Head of caudate nucleus (tissue), 42 donors: ENCODE data around the gene PKLR.
"Not testable (repeated sequence)": the region's sequence is repeated elsewhere in the genome, so short reads cannot be mapped to it uniquely, and the experiment has no call there.

Source experiments
- DNase-seq, 42 donors: peaks; one replicate each; pipeline versions ENCODE4 v3.0.0 to v3.0.0-alpha.2; 2020 to 2021; ENCODE audit warnings: mixed read lengths in 7 of 42
- intact Hi-C: fragments of 100-400 bp; cut with DNase I; formaldehyde crosslinking; loops from one replicate; pipeline ENCODE4 v1.15.0; 2022

PKLR gene

DNA sequence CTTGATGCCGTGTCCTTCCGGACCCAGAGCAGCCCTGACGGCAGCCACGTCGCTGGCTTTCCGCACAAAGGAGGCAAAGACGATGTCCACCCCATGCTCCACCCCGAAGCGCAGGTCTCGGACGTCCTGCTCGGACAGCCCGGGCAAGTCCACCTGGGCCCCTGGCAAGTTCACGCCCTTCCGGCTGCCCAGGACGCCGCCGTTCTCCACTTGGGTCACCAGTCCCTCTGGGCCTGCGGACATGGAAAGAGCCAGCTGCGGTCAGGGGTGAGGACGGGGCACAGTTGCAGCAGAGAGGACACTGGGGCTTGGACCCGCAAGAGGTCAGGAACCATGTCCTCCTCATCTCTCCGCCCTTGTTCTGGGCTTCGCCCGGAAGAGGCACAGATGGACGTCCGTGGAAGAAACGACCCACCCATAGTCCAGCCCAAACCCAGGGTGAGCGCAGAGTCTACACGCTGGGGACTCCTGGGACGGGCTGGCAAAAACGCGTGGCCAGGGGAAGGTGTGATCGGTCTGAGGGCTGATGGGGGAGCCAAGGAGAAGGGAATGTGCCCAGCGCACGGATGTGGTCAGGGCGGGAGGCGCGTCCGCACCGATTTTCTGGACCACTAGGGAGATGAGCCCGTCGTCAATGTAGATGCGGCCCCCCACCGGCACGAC lies 6.6 kb downstream of the PKLR start:
- intact Hi-C loops, result no loop called here

GRCh38 chr1:155293086-155293749 lies 8.0 kb downstream of the PKLR start:
- no peak for DNase-seq
- intact Hi-C loops, result no loop called here

More for the DNA sequence above, 6.6 kb downstream of the PKLR start:
- DNase-seq, result no peak

DNA sequence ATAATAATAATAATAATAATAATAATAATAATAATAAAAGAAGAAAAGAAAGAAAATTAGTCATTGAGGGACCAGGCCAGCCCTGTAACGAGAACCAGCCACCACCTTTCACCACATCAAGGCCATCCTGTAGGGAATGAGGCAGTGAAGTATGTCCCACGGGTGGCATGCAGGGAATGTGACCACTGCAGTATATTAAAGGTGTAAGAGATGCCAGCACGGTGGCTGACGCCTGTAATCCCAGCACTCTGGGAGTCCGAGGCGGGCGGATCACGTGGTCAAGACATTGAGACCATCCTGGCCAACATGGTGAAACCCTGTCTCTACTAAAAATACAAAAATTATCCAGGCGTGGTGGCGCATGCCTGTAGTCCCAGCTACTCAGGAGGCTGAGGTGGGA lies 10.2 kb downstream of the PKLR start:
- intact Hi-C loops, DNase-seq: not testable (repeated sequence)

DNA sequence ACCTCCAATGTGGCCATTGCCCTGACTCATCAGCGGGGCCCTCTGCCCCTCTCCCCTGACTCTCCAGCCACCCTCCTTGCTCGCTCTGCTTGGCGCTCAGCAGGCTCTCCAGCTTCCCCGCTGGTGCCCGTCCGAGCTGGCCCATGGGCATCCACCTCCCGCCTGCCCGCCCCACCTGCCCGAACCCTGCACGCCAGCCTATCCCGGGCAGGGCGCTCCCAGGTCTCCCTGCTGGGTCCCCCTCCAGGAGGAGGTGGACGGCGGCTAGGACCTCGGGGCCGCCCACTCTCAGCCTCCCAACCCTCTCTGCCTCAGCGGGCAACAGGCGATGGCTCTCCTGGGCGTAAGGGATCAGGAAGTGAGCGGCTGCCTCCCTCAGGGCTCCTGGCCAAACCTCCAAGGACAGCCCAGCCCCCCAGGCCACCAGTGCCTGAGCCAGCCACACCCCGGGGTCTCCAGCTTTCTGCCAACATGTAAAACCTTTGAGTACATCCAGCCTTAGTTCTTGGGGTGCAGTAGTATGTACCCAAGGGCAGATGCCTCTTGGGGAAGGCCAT lies 13.2 kb downstream of the PKLR start:
- intact Hi-C loops, result no loop called here
- no peak for DNase-seq

DNA sequence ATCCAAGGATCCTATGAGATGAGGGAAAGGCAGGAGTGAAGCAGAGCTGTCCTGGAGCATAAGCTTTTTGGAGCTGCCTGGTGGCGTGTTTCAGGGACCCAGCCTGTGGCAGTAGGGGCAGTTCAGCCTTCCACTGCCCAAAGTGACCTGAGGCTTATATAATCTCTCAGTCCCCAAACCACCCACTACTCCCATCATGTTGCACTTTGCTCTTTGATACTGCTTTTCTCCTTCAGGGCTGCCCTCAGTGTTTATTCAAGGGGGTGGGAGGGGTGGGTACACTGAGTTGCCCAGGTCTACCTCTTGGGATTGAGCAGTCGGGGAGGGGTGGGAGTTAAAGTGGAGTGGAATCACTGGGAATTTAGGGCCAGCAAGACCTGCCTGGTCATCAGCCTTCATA lies 14.7 kb downstream of the PKLR start:
- intact Hi-C loops, result no loop called here
- no peak for DNase-seq

GRCh38 chr1:155285631-155286044 lies 15.6 kb downstream of the PKLR start:
- DNase-seq, result no peak
- intact Hi-C loops, result no loop called here

DNA sequence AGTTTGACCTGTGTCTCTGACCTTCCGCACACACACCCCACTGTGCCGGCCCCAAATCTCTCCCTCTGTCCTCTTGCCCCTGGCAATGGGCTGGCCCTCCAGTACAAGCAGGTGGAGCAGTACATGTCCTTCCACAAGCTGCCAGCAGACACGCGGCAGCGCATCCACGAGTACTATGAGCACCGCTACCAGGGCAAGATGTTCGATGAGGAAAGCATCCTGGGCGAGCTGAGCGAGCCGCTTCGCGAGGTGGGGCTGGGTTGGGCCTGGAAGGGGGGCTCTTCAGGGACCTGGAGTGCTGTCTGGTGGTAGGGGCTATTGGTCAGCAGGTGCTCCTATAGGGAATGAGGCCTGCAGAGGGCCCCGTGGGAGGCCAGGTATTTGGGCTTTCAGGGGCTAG lies 16.2 kb downstream of the PKLR start:
- intact Hi-C loops, result no loop called here
- DNase-seq, result no peak

GRCh38 chr1:155284476-155284875 lies 16.8 kb downstream of the PKLR start:
- no peak for DNase-seq
- intact Hi-C loops, result no loop called here

DNA sequence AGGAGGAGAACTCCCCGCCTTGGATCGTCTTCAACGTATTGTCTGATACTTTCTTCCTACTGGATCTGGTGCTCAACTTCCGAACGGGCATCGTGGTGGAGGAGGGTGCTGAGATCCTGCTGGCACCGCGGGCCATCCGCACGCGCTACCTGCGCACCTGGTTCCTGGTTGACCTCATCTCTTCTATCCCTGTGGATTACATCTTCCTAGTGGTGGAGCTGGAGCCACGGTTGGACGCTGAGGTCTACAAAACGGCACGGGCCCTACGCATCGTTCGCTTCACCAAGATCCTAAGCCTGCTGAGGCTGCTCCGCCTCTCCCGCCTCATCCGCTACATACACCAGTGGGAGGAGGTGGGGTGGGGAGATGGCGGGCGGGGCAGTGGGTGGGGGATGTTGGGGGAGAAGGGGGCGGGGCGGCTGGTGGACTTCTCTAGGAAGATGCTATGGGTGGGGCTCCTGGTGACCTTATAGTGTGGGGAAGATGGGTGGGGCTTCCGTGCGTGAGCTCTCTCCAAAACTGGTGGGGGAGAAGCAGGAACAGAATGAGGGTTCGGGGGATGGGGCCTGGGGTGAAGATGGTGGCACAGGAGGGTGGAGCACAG lies 18.6 kb downstream of the PKLR start:
- intact Hi-C loops, result no loop called here
- no peak for DNase-seq

- peak in 3 of 42 donors; percentile 8 to 34 (median 9) for DNase-seq
- intact Hi-C loops, result loop anchor here (5.0 kb wide), 1 partner anchor 43 kb away; the partner anchor contains the start of gene RUSC1
Observed at GRCh38 chr1:155279268-155279667, 22.0 kb downstream of the PKLR start.

- intact Hi-C loops, result loop anchor here (5.0 kb wide), 1 partner anchor 44 kb away; the partner anchor contains the start of gene RUSC1
- peak in 15 of 42 donors; percentile 3 to 49 (median 18) for DNase-seq
Observed at GRCh38 chr1:155278689-155279160, 22.5 kb downstream of the PKLR start.

- DNase-seq, result peak in 40 of 42 donors; percentile 15 to 79 (median 48)
- intact Hi-C loops, result loop anchor here (5.0 kb wide), 1 partner anchor 44 kb away; the partner anchor contains the start of gene RUSC1
Observed at GRCh38 chr1:155277902-155278688, 23.1 kb downstream of the PKLR start.

- DNase-seq, result peak; percentile 96 to 100 (median 99)
- intact Hi-C loops, result loop anchor here (5.0 kb wide), 1 partner anchor 45 kb away; the partner anchor contains the start of gene RUSC1
Observed at GRCh38 chr1:155277070-155277901, 24.0 kb downstream of the PKLR start, which contains the start of gene HCN3. TSS of gene HCN3 (plus strand) at chr1:155277463. CDS start at chr1:155277591, 128 bp downstream.

DNA sequence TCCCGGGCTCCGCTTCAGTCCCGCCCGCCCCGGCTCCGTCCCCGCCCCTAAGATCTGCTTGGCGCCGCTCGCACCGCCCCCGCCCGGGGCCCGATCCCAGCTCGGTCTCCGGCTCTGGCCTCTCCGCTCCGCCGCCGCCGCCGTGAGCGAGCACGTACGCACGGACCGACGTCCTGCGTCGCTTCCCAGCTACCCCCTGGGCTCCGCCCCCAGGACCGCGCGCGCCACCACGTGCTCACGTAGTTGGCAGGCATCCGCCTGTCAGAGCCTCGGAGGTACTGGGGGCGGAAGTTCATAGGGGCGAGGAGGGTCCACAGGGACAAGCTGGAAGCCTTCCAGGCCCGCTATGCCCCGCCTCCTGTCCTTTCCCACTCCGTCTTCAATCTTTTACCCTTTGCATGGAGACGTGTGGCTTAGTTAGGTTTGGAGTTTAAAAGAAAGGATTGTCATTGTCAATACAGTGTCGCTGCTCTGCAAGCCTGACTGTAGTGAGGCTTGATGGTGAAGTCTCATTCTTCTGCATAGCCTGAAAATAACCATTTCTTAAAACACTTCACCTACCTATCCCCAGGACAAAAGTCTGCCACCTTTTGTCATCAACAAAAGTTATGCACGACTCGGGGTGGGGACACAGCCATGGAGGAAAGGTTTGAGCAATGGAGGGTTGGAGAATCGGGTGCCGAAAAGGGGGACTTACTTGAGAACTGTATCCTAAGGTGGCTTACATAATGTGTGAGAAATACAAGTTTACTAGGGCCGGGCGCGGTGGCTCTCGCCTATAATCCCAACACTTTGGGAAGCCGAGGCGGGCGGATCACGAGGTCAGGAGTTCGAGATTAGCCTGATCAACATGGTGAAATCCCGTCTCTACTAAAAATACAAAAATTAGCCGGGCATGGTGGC lies 27.6 kb downstream of the PKLR start, which contains the start of gene CLK2:
CLK2 (minus strand) TSS at position 162 of the 903 bp plus-strand sequence. CDS start 2,527 bp downstream, outside the sequence.
- DNase-seq, result peak; percentile 85 to 98 (median 97)
- intact Hi-C loops, result no loop called here

- intact Hi-C loops, result no loop called here
- peak in 4 of 42 donors; percentile 29 to 46 (median 34) for DNase-seq
Observed at GRCh38 chr1:155272466-155273342, 28.5 kb downstream of the PKLR start.

DNA sequence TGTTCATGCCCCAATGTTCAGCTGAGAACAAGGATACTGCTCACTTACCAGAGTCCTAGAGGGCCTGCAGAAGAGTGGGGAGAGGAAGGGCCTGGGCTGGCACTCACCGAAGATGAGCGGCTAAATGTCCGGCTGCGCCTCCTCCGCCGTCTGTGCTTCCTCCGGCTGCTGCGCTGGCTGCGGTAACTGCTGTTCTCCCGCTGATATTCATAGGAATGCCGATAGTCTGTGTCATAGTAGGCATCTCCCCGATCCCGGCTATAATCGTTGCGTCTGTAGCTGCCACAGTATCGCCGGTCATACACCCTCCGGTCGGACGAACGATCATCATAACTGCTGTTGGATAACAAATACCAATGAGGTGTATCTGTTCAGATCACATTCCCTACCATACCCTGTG lies 31.9 kb downstream of the PKLR start:
- intact Hi-C loops, result no loop called here
- no peak for DNase-seq
